ENCODE measurements around the gene DOK7.

DNA sequence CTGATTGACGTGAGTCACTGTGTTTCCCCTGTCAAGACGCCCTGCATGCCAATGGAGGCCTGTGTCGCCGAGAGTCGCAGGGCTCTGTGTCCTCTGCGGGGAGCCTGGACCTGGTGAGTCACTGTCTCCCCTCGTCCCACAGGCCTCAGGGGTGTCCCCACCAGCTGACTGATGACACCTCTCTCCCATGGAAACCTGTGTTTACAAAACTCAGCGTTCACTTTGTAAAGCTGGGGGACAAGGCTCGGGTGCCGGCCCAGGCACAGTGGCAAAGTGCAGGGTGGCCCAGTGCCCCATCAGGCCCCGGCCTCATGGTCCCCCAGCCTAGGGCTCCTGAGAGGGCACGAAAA, 42.5 kb upstream of the DOK7 start:
- TF ChIP-seq, protein P1, sequence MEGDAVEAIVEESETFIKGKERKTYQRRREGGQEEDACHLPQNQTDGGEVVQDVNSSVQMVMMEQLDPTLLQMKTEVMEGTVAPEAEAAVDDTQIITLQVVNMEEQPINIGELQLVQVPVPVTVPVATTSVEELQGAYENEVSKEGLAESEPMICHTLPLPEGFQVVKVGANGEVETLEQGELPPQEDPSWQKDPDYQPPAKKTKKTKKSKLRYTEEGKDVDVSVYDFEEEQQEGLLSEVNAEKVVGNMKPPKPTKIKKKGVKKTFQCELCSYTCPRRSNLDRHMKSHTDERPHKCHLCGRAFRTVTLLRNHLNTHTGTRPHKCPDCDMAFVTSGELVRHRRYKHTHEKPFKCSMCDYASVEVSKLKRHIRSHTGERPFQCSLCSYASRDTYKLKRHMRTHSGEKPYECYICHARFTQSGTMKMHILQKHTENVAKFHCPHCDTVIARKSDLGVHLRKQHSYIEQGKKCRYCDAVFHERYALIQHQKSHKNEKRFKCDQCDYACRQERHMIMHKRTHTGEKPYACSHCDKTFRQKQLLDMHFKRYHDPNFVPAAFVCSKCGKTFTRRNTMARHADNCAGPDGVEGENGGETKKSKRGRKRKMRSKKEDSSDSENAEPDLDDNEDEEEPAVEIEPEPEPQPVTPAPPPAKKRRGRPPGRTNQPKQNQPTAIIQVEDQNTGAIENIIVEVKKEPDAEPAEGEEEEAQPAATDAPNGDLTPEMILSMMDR (IDR thresholded peaks at IDR 0.05): no peak
- TF ChIP-seq POLR2A (IDR thresholded peaks at IDR 0.05): no peak
